Measurements from ENCODE around the gene CRYBA1. TPM values are rescaled to one million over a fixed set of nuclear protein-coding genes. Genes with fewer than 3 reads are reported as not detected.

Gene CRYBA1
- total RNA-seq, 1 experiment from 2014 or later: not detected

- CTCF ChIA-PET: no interaction called here
- Histone ChIP-seq H3K4me3 (ENCODE audit: low read depth, low read length, poor library complexity, severe bottlenecking) (no peak overlapping the region), H3K9me3 (ENCODE audit: low read depth, low read length, poor library complexity, severe bottlenecking) (no peaks in the 10 kb centered on the region), H3K27me3 (replicated peaks; ENCODE audit: insufficient read depth, low read depth, low read length, poor library complexity) (no peaks in the 10 kb centered on the region), H3K4me1 (ENCODE audit: insufficient read depth, low read length, poor library complexity, severe bottlenecking) (peaks cover 5% of the 10 kb centered on the region), H3K36me3 (ENCODE audit: insufficient read depth, low read length, poor library complexity, severe bottlenecking) (no peaks in the 10 kb centered on the region), H3K27ac (ENCODE audit: low read depth, low read length, poor library complexity, severe bottlenecking) (no peak overlapping the region)
- POLR2A ChIA-PET (ENCODE audit: low non-redundant PET): interaction anchor here (0.6 kb wide), 1 partner anchor 770 kb away, joined by 3 read pairs; no protein-coding TSS in a partner anchor
- intact Hi-C loops (cut with micrococcal nuclease; ENCODE audit: unreplicated experiment): no loop called here
- no TSS peak for BruUV-seq (replicated peaks)
- DNase-seq (ENCODE audit: low spot score): no peak
- TF ChIP-seq CTCF (conservative IDR thresholded peaks at IDR 0.05; ENCODE audit: low read depth, low read length): no peak
- no peak for TF ChIP-seq EZH2 (IDR thresholded peaks at IDR 0.05; ENCODE audit: borderline replicate concordance, low read depth, low read length, poor library complexity, severe bottlenecking)
Measured at GRCh38 chr17:29214215-29215146, 32.2 kb upstream of the CRYBA1 start.

- intact Hi-C loops (cut with micrococcal nuclease; ENCODE audit: unreplicated experiment): no loop called here
- no TSS peak for BruUV-seq (replicated peaks)
- DNase-seq (ENCODE audit: low spot score): no peak
- H3K4me1 ChIP-seq (ENCODE audit: insufficient read depth, low read length, poor library complexity, severe bottlenecking): peaks cover 5% of the 10 kb centered on the region
- H3K4me3 ChIP-seq (ENCODE audit: low read depth, low read length, poor library complexity, severe bottlenecking): no peak overlapping the region
- no peak overlapping the region for H3K27ac ChIP-seq (ENCODE audit: low read depth, low read length, poor library complexity, severe bottlenecking)
- ChIA-PET POLR2A (ENCODE audit: low non-redundant PET) (no interaction called here), CTCF (no interaction called here)
- H3K36me3 ChIP-seq (ENCODE audit: insufficient read depth, low read length, poor library complexity, severe bottlenecking): no peaks in the 10 kb centered on the region
- TF ChIP-seq CTCF (conservative IDR thresholded peaks at IDR 0.05; ENCODE audit: low read depth, low read length) (no peak), EZH2 (IDR thresholded peaks at IDR 0.05; ENCODE audit: borderline replicate concordance, low read depth, low read length, poor library complexity, severe bottlenecking) (no peak)
- H3K27me3 ChIP-seq (replicated peaks; ENCODE audit: insufficient read depth, low read depth, low read length, poor library complexity): no peaks in the 10 kb centered on the region
- H3K9me3 ChIP-seq (ENCODE audit: low read depth, low read length, poor library complexity, severe bottlenecking): no peaks in the 10 kb centered on the region
Measured at GRCh38 chr17:29215174-29215573, 31.5 kb upstream of the CRYBA1 start.

GRCh38 chr17:29215717-29216116, 30.9 kb upstream of the CRYBA1 start:
- Histone ChIP-seq H3K27ac (ENCODE audit: low read depth, low read length, poor library complexity, severe bottlenecking) (no peak overlapping the region), H3K4me3 (ENCODE audit: low read depth, low read length, poor library complexity, severe bottlenecking) (no peak overlapping the region), H3K36me3 (ENCODE audit: insufficient read depth, low read length, poor library complexity, severe bottlenecking) (no peaks in the 10 kb centered on the region), H3K9me3 (ENCODE audit: low read depth, low read length, poor library complexity, severe bottlenecking) (no peaks in the 10 kb centered on the region), H3K4me1 (ENCODE audit: insufficient read depth, low read length, poor library complexity, severe bottlenecking) (peaks cover 5% of the 10 kb centered on the region), H3K27me3 (replicated peaks; ENCODE audit: insufficient read depth, low read depth, low read length, poor library complexity) (no peaks in the 10 kb centered on the region)
- no peak for DNase-seq (ENCODE audit: low spot score)
- no TSS peak for BruUV-seq (replicated peaks)
- TF ChIP-seq EZH2 (IDR thresholded peaks at IDR 0.05; ENCODE audit: borderline replicate concordance, low read depth, low read length, poor library complexity, severe bottlenecking): no peak
- TF ChIP-seq CTCF (conservative IDR thresholded peaks at IDR 0.05; ENCODE audit: low read depth, low read length): no peak
- ChIA-PET CTCF (interaction anchor here (0.6 to 1.1 kb wide), 4 partner anchors 22 to 92 kb away, joined by 3 to 4 read pairs (median 3); no protein-coding TSS in a partner anchor), POLR2A (ENCODE audit: low non-redundant PET) (no interaction called here)
- intact Hi-C loops (cut with micrococcal nuclease; ENCODE audit: unreplicated experiment): no loop called here

All from A673 (cell line).